ENCODE results near the gene VSTM5.
"Not testable (repeated sequence)": the region's sequence is repeated elsewhere in the genome, so short reads cannot be mapped to it uniquely, and the experiment has no call there.

VSTM5 gene, protein sequence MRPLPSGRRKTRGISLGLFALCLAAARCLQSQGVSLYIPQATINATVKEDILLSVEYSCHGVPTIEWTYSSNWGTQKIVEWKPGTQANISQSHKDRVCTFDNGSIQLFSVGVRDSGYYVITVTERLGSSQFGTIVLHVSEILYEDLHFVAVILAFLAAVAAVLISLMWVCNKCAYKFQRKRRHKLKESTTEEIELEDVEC

DNA sequence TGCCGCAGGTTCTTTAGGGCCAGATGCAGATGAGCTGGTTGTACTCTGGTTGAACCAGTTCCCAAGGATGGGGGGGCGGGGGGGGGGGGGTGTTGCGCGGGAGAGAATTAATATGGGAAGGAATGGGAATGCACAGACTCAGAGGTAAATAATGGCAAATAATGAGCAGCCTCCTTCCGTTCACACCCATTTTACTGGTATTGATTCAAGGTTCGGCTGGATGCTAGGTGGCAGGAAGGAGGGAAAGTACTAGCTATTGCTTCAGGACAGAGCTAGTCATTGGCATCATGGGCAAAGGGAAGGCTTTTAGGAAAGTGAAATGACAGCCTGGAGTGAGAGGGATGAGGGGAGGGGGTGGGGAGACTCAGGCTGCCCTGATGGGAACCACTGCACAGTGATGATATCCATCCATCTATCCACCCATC is at the start of gene VSTM5:
TSS of gene VSTM5 (minus strand) at position 25 of the 425 bp plus-strand sequence. CDS start 116 bp downstream, outside the sequence.
- no peak for DNase-seq

DNA sequence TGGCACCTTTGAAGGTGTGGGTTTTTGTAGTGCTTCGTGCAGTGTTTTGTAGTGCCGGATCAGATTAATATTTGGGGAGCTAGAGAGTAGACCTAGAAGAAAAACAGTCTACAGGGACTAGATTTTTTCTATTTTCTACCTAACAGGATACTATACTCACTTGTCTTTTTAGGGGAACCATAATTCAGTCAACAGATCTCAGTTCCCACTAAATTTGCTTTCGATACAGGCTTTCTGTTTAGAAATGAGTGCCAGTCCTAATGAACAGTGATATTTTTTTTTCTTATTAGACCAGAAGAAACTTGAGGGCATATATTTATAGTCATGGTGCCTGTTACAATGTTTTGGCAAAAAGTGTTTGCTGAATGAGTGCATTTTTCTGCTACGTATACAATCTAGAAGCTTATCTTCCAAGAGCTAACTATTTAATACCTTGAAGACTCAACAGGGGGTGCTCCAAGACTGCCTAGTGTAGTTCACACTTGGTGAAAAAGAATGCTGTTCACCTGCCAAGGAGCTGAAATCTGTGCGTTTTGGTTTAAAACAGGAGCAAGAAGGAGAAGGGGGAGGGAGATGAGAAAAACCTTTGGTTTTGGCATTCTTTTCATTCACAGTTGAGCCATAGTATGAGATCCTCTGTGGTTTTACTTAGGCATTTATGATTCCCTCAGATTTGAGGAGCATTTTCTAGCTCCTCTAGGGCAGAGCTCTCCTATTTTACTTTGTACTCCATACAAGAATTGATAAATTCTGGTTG is 44.9 kb upstream of the VSTM5 start:
- peak in 1 of 2 donors; percentile 29 for DNase-seq

DNA sequence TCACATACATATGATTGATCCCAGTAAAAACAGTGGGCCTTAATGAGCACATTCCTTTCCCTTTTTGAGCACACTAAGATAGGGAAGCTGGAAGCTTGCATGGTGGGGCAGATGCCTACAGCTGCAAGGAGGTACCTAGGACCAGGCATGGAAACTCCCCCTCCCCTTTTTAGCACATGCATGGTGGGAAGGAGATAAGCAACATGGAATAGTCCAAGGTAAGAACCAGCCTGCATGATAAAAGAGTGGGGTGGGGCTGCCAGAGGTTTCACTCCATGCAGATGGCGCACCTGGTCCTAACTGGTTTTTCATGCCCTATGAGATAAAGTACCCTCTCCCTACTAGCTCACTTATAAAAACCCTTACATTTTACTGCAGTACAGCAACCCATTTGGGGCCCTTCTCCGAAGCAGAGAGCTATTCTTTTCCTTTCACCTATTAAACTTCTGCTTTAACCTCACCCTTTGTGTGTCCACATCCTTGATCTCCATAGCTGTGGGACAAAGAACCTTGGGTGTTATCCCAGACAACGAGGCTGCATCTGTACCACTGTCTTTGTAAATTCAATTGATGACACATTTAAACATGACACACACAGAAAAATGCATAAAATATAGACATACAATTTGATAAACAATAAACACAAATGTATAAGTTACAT is 40.1 kb upstream of the VSTM5 start:
- no peak for DNase-seq

DNA sequence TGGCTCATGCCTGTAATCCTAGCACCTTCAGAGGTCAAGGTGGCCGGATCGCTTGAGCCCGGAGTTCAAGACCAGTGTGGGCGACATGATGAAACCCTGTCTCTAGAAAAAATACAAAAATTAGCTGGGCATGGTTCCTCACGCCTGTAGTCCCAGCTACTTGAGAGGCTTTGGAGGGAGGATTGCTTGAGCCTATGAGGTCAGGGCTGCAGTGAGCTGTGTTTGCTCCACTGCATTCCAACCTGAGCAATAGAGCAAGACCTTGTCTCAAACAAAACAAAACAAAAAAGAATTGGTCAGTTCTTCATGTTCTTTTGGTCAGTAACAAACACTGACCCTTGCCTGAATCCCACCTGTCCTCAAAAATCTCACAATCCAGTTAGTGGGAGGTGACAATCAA is 36.7 kb upstream of the VSTM5 start:
- no peak for DNase-seq

DNA sequence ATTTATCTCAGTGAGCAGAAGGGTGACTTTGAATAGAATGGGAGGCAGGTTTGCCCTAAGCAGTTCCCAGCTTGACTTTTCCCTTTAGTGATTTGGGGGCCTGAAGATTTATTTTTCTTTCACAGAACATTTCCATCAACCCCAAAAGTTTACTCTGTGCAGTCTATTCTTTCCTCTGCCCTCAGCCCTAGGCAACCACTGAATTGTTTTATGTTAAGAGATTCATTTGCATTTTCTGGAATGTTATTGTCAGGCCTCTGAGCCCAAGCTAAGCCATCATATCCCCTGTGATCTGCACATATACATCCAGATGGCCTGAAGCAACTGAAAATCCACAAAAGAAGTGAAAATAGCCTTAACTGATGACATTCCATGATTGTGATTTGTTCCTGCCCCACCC is 28.7 kb upstream of the VSTM5 start:
- DNase-seq, result not testable (repeated sequence)

DNA sequence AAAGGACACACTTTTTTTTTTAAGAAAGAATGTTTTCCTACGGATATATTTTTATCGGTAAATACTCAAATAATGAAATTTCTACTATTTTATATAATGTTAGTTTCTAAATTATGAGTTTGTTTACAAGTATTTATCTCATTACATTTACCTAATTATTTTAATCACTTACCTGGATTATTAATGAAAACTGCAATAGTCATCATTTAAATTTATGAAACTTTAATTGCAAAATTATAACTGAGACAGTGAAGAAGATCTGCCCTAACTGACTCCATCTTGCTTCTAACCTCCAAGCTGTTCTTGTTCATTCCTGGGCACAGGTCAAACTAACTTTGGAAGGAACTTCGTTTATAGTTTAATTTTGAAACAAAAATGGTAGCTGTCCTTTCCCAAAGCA is 25.2 kb upstream of the VSTM5 start:
- DNase-seq, result no peak

DNA sequence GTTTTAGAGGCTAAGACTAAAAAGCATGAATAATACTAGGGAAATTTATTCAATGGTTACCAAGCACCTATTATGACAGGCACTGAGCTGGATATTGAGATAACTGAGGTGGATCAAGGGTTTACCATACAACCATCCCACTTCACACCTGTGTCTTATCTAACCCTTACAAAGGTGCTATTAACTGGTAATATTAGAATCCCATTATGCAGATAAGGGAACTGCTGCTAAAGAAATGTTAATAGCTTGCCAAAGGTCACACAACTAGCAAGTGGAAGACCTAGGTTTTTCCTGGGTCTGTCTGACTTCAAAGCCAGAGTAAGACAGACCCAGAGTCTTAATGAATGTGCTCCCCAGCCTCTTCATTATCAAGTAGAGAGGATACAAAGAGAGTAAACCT is 21.1 kb upstream of the VSTM5 start:
- no peak for DNase-seq

DNA sequence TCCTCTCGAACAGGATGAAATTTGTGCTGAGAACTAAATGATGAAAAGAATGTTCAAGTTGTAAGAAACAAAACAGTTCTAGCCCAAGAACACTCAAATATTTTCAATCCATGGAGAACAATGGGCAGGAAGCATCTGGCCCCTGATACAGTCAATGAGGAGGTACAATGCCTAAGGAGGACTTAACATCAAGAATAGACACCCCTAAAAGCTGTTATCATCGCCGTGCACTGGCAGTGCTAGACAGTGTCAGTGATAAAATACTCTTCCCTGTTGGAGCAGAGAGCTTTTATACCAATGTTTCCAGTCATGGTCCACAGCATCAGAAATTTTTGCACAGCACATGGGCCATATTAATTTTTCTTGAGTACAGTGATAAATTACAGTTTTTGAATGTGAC is 20.2 kb upstream of the VSTM5 start:
- no peak for DNase-seq

DNA sequence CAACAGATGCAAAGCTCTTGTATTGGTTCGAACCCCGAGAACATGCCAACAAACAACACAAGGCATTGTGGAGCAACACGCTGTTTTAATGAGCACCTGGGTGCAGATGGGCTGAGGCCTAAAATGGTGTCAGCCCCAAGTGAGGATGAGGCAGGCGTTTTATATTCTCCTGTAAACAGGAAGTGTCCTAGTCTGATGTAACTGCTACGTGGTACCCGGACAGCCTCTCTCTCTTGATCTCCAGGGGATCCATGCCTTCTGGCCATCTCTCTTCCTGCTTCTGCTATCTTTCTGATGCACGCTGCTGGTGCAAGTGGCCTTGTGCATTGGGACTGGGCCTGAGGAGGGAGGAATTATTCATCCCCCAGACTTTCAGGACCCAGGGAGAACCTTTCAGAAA is 19.4 kb upstream of the VSTM5 start:
- no peak for DNase-seq

DNA sequence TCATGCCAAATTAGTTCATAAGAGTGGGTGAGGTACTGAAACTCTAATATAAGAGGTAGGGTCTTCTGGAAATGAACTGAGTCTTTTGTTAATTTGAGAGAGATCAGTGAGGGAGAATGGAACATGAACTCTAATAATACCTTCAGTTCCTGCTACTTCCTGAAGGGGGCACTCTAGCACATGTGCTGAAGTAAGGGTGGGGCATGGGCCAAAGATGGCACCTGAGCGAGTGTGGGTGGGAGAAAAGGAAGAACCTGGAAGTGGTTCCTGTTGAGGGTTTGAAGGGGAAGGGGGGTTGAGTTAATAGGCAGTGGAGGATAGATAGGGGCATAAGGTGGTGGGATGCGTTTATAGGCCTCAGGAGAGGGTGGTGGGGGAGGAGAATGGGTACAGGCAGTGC is 18.0 kb upstream of the VSTM5 start:
- DNase-seq, result not testable (repeated sequence)

DNA sequence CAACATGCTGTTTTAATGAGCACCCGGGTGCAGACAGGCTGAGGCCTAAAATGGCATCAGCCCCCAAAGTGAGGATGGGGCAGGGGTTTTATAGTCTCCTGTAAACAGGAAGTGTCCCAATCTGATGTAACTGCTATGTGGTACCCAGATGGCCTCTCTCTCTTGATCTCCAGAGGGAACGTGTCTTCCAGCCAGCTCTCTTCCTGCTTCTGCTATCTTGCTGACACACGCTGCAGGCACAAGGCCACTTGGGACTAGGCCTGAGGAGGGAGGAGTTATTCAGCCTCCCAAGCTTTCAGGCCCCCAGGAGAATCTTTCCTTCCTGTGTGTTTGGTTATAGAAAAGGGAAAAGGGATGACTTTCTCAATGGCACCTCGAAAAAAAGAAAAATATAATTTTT is 11.4 kb upstream of the VSTM5 start:
- no peak for DNase-seq

DNA sequence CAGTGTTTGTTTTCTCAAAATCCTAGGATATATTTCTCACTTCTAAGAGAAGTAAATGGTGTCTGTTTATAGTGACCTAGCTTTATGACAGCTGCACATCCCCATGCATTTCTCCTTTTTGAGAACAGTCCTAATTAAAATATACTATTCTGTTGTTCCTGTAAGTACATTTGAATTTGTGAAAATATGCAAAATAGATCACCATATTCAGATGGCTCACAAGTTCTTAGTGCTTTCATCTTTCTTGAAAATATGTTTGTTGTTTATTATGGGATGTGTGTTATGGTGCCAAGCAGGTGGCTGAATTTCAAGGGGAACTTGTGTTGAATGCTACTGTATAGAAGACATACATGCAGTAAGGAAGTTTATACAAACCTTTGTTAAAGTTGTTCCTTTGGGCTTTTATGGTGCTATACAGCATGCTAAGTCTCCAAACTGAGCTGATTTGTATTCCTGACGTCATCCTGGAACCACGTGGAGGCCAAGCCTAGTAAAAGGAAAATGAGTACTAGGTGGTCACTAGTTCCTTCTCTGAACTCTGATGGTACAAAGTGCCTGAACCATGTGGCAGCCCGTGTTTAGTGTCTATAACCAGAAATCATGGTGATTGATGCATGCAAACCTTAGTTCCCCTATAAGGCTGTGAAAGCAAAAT is 7.8 kb upstream of the VSTM5 start:
- DNase-seq, result no peak

DNA sequence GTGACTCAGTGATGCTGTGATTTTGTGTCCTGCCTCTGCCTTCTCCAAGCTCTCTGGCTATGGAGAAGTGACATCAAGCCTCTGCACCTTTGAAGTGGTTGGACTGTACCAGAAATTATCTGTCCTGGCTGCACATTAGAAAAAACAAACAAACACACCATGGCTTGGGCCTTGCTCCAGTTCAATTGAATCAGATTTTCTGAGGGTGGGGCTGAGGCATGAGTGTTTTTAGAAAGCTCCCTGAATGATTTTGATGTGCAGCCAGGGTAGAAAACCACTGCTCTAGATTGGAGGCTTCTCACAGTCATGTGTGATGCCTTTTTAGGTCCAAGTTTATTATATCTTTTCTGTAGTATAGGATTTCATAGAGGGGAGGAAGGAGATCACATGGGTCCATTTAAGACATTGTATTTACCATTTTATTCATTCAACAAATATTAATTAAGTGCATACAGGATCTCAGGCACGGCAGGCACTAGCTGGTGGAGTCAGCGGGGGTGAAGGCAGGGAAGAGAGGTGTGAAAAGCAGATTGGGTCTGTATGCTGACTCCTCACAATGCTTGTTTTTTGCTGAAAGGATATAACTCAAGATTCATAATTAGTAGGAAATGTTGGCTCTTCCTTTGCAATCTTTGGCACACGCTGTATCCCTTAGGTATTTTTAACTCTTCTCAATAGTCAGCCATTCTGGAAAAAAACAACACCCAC is 7.1 kb upstream of the VSTM5 start:
- no peak for DNase-seq

DNA sequence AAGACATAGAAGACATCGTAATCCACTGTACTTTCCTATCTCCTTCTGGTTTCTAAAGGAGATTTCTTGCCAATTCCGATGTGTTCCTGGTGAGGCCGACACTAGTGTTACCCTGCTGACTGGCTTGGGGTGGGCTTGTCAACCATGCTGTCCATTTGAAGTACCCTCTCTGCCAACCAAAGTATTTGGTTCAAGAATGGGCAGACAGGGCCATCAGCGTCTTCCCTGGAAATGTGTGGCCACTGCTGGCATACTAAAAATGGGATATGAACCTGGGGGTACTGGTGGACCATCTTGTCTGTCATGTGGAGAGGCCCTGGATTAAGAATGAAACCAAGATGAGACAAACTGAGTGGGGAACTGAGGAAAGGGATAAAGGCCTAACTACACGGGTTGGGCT is 1.8 kb upstream of the VSTM5 start:
- no peak for DNase-seq

DNA sequence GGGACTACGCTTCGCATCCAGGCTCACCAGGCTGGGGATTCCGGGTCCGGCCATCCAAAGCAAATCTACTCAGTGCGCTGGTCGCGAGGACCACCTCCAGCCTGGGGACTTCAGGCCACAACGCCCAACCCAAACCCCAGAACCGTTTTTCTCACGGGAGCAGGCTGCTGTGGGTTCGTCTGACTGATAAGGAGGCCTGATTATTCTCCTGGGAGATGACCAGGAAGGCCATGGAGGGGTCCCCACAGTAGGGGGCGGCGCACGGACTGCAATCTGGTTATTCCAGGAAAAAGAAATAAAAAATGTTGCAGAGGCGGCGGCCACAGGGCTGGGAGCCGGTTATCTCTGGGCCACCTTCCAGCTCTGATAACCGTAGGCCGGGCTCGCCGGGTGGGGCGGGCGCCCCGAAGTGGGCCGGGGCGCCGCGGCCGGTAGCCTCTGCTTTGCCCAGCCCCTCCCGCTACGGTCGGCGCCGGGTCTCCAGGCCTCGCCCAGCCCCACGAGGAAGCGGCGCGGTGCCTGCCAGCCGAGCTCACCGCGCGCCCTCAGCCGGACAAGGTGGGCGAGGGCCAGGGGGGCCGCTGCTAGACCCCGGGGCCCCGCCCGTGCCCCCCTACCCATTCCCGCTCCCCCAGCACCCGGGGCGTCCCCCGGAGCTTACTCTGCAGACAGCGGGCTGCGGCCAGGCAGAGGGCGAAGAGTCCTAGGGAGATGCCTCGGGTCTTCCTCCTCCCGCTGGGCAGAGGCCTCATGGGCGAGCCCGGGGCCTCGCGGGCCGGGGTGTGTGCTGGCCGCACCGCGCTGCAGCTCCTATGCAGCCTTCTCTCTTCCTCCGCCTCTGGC is 446 bp downstream of the VSTM5 start:
- no peak for DNase-seq

DNA sequence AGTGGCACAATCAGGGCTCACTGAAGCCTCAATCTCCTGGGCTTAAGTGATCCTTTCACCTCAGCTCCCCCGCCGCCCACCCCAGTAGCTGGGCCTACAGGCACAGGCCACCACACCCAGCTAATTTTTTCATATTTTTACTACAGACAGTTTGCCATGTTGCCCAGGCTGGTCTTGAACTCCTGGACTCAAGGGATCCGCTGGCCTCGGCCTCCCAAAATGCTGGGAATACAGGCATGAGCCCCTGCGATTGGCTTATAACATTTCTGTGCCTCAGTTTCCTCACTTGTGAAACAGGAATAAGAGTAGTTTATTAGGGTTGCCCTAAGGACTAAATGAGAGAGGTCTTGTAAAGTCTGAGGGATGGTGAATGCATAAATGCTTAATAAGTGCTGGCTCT is 1.2 kb downstream of the VSTM5 start:
- no peak for DNase-seq

DNA sequence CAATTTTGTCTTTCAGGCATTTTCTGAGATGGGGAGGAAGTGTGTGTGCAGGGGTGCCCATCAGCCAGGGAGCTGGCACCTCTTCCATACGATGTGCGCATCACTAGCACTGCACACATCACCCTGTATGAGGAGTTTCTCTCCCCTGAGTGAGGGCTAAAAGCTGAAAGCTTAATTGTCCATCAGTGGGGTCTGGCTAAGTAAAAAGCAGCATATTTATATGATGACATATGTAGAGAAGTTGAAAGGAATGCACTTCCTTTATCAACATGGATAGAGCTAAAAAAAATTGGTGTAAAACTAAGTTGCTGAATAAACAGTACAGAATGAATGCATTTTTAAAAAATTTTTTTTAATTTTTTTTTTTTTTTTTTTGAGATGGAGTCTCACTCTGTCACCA is 4.0 kb downstream of the VSTM5 start:
- no peak for DNase-seq

DNA sequence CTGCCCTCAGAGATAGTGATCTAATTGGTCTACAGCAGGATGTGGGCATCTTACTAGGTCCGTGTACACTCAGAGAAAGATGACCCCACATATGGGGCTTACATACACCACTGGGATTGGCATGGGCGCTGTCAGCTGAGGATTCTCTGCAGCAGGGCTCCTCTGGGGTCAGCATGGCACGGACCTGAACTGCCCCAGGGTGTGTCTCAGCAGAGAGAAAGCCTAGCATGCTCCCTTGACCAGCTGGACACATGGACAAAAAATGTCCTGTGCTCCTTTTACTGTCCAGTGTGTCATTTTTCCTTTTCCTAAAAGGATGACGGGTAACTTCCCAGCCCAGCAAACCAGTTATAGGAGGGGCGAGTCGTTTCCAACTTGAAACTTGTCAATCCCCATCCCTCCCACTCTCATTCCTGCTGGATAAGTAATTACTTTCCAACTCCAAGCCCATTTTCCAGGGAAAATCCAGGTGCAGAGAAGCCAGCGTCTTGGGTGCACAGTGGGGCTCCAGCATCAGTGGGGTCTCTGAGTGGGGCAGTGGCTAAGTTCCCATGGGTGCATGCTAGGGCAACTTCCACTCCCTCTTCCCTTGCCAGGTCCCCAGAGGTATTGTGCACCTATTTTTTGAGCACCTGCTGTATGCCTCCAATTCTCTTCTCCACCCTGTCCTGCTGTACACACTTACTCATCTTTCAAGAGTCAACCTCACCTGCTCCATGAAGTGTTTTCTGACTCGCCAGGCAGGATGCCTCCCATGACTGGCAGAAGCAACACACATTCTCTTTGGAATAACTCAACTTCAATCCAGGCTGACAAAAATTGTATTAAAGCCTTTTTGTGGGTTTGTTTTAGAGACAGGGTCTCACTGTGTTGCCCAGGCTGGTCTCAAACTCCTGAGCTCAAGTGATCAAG is 5.0 kb downstream of the VSTM5 start:
- no peak for DNase-seq

DNA sequence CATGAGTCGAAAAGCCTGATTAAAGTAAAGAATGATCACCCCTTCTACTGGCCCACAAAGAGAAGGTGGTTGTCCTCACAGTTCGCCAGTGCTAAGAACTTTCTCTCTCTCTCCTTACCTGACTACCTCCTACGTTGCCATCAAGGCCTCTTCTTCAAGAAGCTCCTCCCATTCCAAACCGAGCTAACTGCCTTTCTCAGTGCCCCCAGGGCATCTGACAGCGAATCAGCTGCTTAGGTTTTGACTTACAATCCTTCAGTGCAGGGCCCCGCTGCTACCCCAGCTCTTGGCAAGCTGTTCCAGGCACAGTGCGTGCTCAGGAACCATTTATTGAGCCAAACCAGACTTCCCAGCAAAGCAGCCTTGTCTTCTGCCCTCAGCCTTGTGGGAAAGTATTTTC is 5.8 kb downstream of the VSTM5 start:
- DNase-seq, result no peak

DNA sequence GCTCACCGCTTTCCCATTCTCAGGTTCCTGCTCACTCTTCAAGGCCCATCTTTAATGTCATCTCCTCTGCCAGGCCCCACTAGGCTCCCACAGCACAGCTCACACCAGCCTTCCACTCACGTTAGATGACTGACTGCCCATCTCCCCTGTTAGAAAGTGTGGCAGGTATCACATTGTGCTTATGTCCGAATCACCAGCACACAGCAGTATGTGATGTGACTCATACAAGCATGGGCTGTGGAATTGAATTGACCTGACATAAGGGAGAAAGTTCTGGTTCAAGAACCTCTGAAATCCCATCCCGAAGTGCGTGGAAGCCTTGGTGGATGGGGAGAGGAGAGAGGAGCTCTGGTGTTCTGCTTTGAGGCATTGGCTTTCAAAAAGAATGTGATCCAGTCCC is 6.5 kb downstream of the VSTM5 start:
- no peak for DNase-seq

DNA sequence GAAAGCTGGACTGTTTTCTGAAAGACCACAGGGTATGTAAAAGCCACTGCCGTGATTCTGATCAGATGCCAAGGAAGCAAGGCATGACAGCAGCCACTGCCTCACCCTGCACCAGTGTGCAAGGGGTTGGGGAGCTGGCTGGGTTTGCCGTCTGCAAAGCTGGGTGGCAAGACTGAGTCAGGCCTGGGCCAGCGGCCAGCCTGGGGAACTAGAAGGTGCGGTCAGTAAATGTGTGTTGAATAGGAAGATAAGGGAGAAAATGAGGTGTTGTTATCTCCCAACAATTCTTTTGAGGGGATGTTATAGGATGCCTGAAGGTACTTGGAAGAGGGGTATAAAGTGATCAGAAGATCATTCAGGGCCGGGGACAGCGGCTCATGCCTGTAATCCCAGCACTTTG is 8.0 kb downstream of the VSTM5 start:
- no peak for DNase-seq

All from CD4-positive, alpha-beta T cell treated with Interferon alpha-2 for 1 hour (primary cell).